ENCODE results near the gene OMA1.
A peak's percentile ranks its signal among the peaks of the same experiment; 100 is the strongest.

The OMA1 gene

DNA sequence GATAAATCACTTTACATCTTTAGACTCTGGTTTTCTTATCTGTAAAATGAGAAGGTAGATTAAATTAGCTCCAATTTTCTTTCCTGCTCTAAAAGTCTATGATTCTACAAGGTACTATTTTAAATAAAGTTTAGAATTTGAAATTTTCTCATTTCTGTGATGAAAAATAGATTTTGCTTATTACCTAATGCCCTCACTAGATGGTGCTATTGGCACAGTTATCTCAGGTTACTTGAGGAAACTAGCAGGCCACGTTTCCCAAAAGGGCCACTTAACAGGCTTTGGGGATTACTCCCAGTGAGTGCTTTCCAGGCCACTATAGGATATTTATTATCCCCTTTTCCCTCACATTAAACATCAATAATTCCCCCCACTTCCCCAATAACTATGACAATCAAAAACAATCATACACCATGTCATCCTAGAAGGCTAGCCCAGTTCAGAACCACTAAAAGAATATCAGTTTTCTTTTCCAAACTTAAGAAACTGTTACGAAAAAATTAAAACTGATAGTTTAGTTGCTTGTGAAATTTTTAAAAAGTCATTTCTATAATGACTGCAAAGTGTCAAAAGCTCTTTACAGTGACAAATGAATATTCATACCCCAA lies 30.6 kb downstream of the OMA1 start:
- TF ChIP-seq, protein P1, sequence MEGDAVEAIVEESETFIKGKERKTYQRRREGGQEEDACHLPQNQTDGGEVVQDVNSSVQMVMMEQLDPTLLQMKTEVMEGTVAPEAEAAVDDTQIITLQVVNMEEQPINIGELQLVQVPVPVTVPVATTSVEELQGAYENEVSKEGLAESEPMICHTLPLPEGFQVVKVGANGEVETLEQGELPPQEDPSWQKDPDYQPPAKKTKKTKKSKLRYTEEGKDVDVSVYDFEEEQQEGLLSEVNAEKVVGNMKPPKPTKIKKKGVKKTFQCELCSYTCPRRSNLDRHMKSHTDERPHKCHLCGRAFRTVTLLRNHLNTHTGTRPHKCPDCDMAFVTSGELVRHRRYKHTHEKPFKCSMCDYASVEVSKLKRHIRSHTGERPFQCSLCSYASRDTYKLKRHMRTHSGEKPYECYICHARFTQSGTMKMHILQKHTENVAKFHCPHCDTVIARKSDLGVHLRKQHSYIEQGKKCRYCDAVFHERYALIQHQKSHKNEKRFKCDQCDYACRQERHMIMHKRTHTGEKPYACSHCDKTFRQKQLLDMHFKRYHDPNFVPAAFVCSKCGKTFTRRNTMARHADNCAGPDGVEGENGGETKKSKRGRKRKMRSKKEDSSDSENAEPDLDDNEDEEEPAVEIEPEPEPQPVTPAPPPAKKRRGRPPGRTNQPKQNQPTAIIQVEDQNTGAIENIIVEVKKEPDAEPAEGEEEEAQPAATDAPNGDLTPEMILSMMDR (IDR thresholded peaks at IDR 0.05; ENCODE audit: low read depth, low read length, missing control alignments) = peak; percentile 63
- Histone ChIP-seq H3K4me3 (ENCODE audit: low read depth, low read length) (no peak overlapping the region), H3K36me3 (replicated peaks) (no peaks in the 10 kb centered on the region), H3K27ac (no peak overlapping the region), H3K27me3 (replicated peaks) (no peaks in the 10 kb centered on the region)
- in situ Hi-C loops (cut with HindIII; ENCODE audit: low pct_ligation_motif_present, low sequenced_read_pairs) = no loop called here
- peak; percentile 56 for DNase-seq

DNA sequence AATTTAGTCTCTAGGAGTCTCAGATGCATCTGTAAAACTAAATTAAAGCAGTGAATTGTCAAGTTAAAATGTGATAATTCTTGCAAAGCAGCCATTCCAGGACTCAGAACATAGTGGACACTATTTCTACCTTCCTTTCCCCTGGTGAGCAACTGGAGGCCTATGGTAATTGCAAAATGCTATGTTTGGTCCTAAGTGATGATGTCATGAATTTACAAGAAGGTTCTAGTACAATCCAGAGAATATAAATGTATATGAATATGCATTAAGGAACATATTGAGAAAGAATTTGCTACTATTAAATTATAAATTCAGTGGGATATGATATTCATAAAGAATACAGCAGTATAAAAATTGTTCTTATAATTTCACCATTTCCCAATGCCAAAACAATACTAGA lies 32.6 kb downstream of the OMA1 start:
- TF ChIP-seq, protein P1 (IDR thresholded peaks at IDR 0.05; ENCODE audit: low read depth, low read length, missing control alignments) = no peak
- in situ Hi-C loops (cut with HindIII; ENCODE audit: low pct_ligation_motif_present, low sequenced_read_pairs) = no loop called here
- H3K27me3 ChIP-seq (replicated peaks) = no peaks in the 10 kb centered on the region

DNA sequence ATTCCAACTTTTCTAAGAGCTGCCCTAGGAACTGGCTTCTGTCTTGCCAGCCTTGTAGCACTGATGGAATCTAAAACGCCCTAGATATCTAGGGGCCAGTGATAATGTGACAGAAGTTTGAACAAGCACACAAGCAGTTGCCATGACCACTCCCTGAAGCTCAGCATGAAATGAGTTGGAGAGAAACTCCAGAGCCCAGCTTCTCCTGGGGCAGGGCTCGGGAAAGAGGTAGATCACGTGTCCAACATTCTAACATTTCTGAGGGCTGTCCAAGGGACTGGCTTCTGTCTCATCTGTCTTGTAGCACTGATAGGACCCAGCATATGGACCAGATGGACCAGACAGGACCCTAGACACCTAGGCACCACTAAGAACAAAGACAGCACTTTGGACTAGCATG lies 37.9 kb downstream of the OMA1 start:
- TF ChIP-seq, protein P1 (IDR thresholded peaks at IDR 0.05; ENCODE audit: low read depth, low read length, missing control alignments) = no peak
- H3K36me3 ChIP-seq (replicated peaks) = no peaks in the 10 kb centered on the region
- in situ Hi-C loops (cut with HindIII; ENCODE audit: low pct_ligation_motif_present, low sequenced_read_pairs) = no loop called here
- H3K27me3 ChIP-seq (replicated peaks) = no peaks in the 10 kb centered on the region
- no peak overlapping the region for H3K4me3 ChIP-seq (ENCODE audit: low read depth, low read length)
- DNase-seq = no peak
- no peak overlapping the region for H3K27ac ChIP-seq

More for the DNA sequence above, 32.6 kb downstream of the OMA1 start:
- H3K4me3 ChIP-seq (ENCODE audit: low read depth, low read length) = no peak overlapping the region
- no peaks in the 10 kb centered on the region for H3K36me3 ChIP-seq (replicated peaks)
- no peak overlapping the region for H3K27ac ChIP-seq
- no peak for DNase-seq

DNA sequence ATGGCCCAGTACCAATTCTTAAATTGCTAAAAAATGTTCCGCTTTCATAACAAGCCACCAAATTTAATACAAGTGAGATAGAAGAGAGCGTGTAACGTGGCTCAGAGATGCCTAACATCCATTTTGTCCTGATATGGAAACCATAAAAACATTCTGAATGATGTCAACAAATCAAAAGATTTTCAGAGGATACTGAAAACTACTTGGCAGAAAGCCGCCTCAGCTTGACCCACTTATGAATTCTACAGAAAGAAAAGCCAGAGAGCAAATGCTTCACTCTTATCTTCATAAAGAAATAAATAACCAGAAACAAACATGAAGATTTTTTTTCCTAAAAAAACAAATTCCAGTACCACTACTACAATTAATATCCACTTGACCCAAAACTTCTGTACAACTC lies 41.2 kb downstream of the OMA1 start:
- Histone ChIP-seq H3K36me3 (replicated peaks) (no peaks in the 10 kb centered on the region), H3K27ac (no peak overlapping the region), H3K27me3 (replicated peaks) (no peaks in the 10 kb centered on the region), H3K4me3 (ENCODE audit: low read depth, low read length) (no peak overlapping the region)
- TF ChIP-seq, protein P1 (IDR thresholded peaks at IDR 0.05; ENCODE audit: low read depth, low read length, missing control alignments) = no peak
- no peak for DNase-seq
- in situ Hi-C loops (cut with HindIII; ENCODE audit: low pct_ligation_motif_present, low sequenced_read_pairs) = no loop called here

DNA sequence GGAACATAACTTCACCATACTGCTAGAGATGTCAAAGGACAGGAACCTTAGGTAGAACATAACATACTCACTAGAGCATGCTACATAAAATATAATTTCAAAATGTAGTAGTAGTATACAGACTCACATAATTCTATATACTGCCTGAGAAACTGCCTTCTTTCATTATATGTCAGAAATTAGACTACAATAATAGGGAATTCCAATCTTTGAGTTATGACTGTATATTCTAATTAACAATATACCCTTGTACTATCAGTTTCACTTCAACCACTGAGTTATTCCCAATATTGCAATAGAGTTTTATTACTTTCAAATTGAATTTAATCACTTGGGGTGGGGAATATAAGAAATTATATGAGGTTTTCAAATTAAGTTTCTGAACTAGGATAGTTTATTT lies 44.0 kb downstream of the OMA1 start:
- TF ChIP-seq, protein P1 (IDR thresholded peaks at IDR 0.05; ENCODE audit: low read depth, low read length, missing control alignments) = no peak
- Histone ChIP-seq H3K27ac (no peak overlapping the region), H3K36me3 (replicated peaks) (no peaks in the 10 kb centered on the region), H3K4me3 (ENCODE audit: low read depth, low read length) (no peak overlapping the region), H3K27me3 (replicated peaks) (no peaks in the 10 kb centered on the region)
- in situ Hi-C loops (cut with HindIII; ENCODE audit: low pct_ligation_motif_present, low sequenced_read_pairs) = no loop called here
- no peak for DNase-seq

DNA sequence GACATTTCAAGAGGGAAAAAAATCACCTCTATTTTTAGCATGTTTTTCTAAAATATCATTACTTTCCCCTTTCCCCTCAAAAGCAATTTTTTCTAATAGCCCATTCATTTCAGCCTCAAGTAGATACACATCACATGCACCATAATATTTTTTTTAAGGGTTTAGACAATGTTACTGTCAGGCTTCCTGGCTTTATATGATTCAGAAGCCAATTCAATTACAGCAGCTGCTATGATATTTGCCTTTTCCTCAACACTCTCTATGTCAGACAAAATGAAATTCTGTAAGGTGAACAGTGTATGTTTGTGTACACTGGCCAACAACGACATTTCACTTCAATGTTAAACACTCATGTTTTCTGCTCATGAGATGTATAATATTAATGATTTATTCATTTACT lies 46.5 kb downstream of the OMA1 start:
- DNase-seq = no peak
- TF ChIP-seq, protein P1 (IDR thresholded peaks at IDR 0.05; ENCODE audit: low read depth, low read length, missing control alignments) = no peak
- in situ Hi-C loops (cut with HindIII; ENCODE audit: low pct_ligation_motif_present, low sequenced_read_pairs) = no loop called here

More for the DNA sequence above, 46.5 kb downstream of the OMA1 start:
- Histone ChIP-seq H3K36me3 (replicated peaks) (no peaks in the 10 kb centered on the region), H3K27ac (no peak overlapping the region), H3K27me3 (replicated peaks) (no peaks in the 10 kb centered on the region), H3K4me3 (ENCODE audit: low read depth, low read length) (no peak overlapping the region)

Measured in brain microvascular endothelial cell (primary cell).